NT2/D1 (cell line): ENCODE results near the gene NOM1.

ENCODE experiments used
- DNase-seq: peaks from one replicate; pipeline ENCODE4 v3.0.0-alpha.2; 2011; ENCODE audit warnings: low read depth, low spot score
- H3K27me3 ChIP-seq: 2 replicates; pipeline ENCODE4 v1.6.0; 2011; ENCODE audit warnings: mild to moderate bottlenecking; ENCODE audit not compliant: insufficient read length, insufficient read depth
- H3K36me3 ChIP-seq: 2 replicates; pipeline ENCODE4 v1.6.1; 2011; ENCODE audit warnings: mild to moderate bottlenecking, low read length, mixed read lengths; ENCODE audit not compliant: insufficient read depth, insufficient read length
- H3K4me1 ChIP-seq: 2 replicates; pipeline ENCODE4 v1.5.1; 2011; ENCODE audit not compliant: insufficient read depth, insufficient read length
- H3K4me3 ChIP-seq: 2 replicates; pipeline ENCODE4 v1.5.1; 2011; ENCODE audit warnings: low read depth; ENCODE audit not compliant: insufficient read length
- H3K9ac ChIP-seq: 2 replicates; pipeline ENCODE4 v1.6.0; 2011; ENCODE audit warnings: low read depth; ENCODE audit not compliant: insufficient read length
- H3K9me3 ChIP-seq: 2 replicates; pipeline ENCODE4 v1.5.1; 2011; ENCODE audit warnings: mild to moderate bottlenecking, low read length; ENCODE audit not compliant: insufficient read depth
- SUZ12 ChIP-seq: IDR thresholded peaks from 2 replicates; pipeline ENCODE4 v1.6.1; 2011; ENCODE audit not compliant: insufficient read length, insufficient read depth; ENCODE audit errors: extremely low read depth
- YY1 ChIP-seq: IDR thresholded peaks from 2 replicates; pipeline ENCODE4 v1.6.1; 2011; ENCODE audit not compliant: insufficient read length, insufficient read depth
- ZNF274 ChIP-seq: IDR thresholded peaks from 2 replicates; pipeline ENCODE4 v1.6.1; 2011; ENCODE audit warnings: mild to moderate bottlenecking, low read depth, low read length

Gene NOM1

DNA sequence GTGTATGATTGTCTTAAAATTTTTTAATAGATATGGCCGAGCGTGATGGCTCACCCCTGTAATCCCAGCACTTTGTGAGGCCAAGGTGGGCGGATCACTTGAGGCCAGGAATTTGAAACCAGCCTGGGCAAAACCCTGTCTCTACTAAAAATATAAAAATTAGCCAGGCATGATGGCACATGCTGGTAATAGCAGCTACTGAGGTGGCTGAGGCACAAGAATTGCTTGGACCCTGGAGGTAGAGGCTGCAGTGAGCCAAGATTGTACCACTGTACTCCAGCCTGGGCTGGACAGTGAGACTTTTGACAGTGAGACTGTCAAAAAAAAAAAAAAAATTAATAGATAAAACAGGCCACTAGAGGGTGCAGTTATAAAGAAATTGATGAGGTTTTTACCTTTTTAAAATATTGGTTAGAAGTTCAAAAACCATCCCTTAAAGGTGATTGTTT is 20.5 kb downstream of the NOM1 start:
- no peaks in the 10 kb centered on the region for H3K27me3 ChIP-seq
- no peak for DNase-seq
- H3K9me3 ChIP-seq: no peaks in the 10 kb centered on the region
- peaks cover 73% of the 10 kb centered on the region for H3K36me3 ChIP-seq
- H3K9ac ChIP-seq: no peak overlapping the region
- no peaks in the 10 kb centered on the region for H3K4me1 ChIP-seq
- TF ChIP-seq SUZ12: no peak
- no peak for TF ChIP-seq ZNF274
- TF ChIP-seq YY1: no peak
- H3K4me3 ChIP-seq: no peak overlapping the region

DNA sequence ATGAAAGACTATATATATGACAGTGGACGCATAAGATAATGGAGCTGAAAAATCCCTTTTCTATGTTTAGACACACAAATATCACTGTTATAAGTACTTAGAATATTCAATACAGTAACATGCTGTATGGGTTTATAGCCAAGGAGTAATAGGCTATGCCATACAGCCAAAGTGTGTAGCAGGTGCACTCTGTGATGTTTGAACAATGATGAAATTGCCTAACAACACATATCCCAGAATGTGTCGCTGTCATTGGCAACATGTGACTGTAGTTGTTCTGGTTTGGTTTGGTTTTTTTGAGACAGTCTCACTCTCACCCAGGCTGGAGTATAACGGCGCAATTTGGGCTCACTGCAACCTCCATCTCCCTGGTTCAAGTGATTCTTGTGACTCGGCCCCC is 26.1 kb downstream of the NOM1 start:
- H3K36me3 ChIP-seq: peaks cover 33% of the 10 kb centered on the region
- H3K4me1 ChIP-seq: no peaks in the 10 kb centered on the region
- H3K27me3 ChIP-seq: no peaks in the 10 kb centered on the region
- no peak overlapping the region for H3K9ac ChIP-seq
- no peaks in the 10 kb centered on the region for H3K9me3 ChIP-seq
- no peak for DNase-seq
- TF ChIP-seq SUZ12: no peak
- no peak for TF ChIP-seq ZNF274
- no peak overlapping the region for H3K4me3 ChIP-seq

DNA sequence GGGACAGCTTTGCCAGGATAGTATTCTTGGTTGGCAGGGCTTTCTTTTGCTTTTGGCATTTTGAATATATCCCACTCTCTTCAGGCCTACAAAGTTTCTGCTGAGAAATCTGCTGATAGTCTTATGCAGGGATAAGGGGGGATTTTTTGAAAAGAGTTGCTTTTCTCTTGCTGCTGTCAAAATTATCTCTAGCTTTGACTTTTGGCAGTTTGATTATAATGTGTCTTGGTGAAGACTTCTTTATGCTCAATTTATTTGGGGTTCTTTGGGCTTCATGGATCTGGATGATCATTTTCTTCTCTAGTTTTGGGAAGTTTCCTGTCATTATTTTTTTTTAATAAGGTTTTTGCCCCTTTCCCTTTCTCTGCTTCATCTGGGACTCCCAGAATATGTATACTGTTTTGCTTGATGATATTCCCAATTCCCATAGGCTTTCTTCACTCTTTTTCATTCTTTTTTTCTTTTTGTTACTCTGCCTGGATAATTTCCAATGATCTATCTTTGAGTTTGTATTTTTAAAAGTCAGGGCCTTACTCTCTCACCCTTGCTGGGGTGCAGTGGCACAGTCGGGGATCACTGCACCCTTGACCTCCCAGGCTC is 29.6 kb downstream of the NOM1 start:
- TF ChIP-seq ZNF274: no peak
- TF ChIP-seq YY1: no peak
- no peak for TF ChIP-seq SUZ12
- DNase-seq: no peak
- Histone ChIP-seq H3K9ac (no peak overlapping the region), H3K9me3 (no peaks in the 10 kb centered on the region), H3K4me3 (no peak overlapping the region), H3K4me1 (no peaks in the 10 kb centered on the region), H3K36me3 (peaks cover 15% of the 10 kb centered on the region), H3K27me3 (no peaks in the 10 kb centered on the region)

DNA sequence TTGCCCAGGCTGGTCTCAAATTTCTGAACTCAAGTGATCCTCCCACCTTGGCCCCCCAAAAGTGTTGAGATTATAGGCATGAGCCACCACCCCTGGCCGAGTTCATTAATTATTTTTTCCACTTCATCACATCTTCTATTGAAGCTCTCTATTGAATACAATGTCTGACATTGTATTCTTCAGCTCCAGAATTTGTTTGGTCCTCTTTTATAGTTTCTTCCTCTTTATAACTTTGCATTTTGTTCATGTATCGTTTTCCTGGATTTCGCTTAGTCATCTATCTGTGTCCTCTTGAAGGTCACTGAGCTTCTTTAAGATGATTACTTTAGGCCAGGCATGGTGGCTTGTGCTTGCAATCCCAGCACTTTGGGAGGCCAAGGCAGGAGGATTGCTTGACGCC is 30.2 kb downstream of the NOM1 start:
- no peaks in the 10 kb centered on the region for H3K4me1 ChIP-seq
- no peak for DNase-seq
- TF ChIP-seq ZNF274: no peak
- no peak for TF ChIP-seq SUZ12
- no peak for TF ChIP-seq YY1
- H3K36me3 ChIP-seq: peaks cover 15% of the 10 kb centered on the region
- no peaks in the 10 kb centered on the region for H3K9me3 ChIP-seq
- H3K4me3 ChIP-seq: no peak overlapping the region
- H3K27me3 ChIP-seq: no peaks in the 10 kb centered on the region
- no peak overlapping the region for H3K9ac ChIP-seq

DNA sequence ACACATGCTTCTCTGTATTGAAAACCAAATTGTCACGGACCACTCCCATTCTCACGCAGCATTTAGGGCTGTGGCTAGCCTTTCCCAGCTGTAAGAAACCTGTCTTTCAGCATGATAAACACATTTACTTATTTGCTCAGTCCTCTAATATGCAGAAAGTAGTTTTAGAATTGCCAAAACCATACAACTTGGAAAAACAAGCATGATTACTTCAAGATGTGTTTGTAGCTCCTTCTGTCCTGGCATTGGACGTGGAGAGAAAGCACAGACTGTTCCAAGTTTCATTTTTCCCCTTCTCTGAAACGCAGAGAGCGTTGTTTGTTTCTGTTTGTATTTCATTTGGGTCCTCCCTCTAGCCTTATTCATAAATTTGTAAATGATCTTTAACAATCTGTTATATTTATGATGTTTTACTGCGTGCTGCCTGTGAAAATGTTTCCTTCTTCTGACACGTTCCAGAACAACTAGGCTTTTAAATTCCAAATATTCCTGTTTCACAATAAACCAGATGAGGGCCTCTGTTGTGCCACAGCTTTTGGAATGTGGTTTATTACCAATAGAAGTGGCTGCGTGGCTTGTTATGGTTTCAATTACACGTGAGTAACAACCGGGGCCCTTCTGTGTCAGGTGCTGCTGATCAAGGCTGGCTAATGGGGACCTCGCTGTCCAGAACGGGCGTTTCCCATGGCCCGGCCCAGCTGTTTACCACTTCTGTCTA is 34.8 kb downstream of the NOM1 start:
- Histone ChIP-seq H3K9me3 (no peaks in the 10 kb centered on the region), H3K4me1 (peaks cover 2% of the 10 kb centered on the region), H3K36me3 (peaks cover 7% of the 10 kb centered on the region), H3K4me3 (no peak overlapping the region), H3K27me3 (no peaks in the 10 kb centered on the region), H3K9ac (no peak overlapping the region)
- DNase-seq: no peak
- no peak for TF ChIP-seq ZNF274
- no peak for TF ChIP-seq YY1
- no peak for TF ChIP-seq SUZ12

DNA sequence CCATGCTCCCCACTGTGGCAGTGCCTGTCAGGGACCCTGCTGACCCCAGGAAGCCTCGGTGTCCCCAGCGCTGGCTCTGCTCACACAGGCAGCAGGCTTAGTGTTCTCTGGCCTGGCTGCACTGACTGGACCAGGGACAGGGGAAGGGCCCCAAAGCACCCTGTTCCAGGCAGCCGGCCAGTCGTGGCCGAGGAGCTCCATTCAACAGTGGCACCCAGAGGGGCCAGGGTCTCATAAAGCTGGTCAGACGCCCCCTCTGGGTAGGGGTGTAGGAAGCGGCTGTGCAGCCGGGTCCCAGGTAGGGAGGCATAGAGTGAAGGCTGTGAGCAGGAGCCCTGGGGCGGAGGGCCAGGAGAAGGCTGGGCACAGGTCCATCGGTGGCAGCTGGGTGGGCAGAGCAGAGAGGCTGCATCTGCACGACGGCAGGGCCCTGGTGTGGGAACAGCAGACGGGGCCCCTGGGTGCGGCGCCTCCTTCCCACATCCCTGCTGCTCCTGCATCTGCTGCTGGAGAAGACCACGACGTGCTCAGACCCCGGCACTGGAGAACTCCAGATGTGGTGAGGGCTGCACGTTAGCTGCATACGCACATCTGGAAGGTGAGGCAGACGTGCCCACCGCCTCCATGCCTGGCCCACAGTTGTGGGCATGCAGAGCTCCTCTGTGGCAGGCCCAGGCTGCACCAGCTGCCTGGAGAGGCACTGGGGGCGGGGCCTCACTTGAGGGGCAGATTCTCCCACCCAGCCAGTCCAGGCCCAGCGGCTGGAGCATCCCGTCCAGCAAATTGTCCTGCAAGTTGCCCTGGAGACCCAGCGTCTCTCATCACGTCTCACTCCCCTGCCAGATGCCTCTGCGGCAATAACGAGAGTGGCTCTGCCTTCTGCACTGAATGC is 35.8 kb downstream of the NOM1 start:
- Histone ChIP-seq H3K36me3 (peaks cover 7% of the 10 kb centered on the region), H3K4me1 (peaks cover 2% of the 10 kb centered on the region), H3K9ac (no peak overlapping the region), H3K27me3 (no peaks in the 10 kb centered on the region), H3K9me3 (no peaks in the 10 kb centered on the region), H3K4me3 (no peak overlapping the region)
- no peak for DNase-seq
- TF ChIP-seq ZNF274 (no peak), SUZ12 (no peak), YY1 (no peak)

DNA sequence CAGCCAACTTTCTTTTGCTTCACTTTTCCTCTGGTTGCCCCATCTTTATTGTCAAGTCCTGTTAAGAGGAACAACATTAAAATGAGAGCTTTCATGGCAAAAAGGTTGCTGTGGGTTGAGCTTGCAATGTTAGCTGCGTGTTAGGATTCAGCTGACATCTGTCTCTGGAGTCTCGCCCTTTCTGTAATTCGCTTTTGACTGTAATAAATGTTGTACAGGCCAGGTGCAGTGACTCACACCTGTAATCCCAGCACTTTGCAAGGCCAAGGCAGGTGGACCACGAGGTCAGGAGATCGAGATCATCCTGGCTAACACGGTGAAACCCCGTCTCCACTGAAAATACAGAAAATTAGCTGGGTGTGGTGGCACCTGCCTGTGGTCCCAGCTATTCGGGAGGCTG is 36.9 kb downstream of the NOM1 start:
- DNase-seq: no peak
- H3K9me3 ChIP-seq: no peaks in the 10 kb centered on the region
- H3K4me1 ChIP-seq: peaks cover 2% of the 10 kb centered on the region
- peaks cover 2% of the 10 kb centered on the region for H3K36me3 ChIP-seq
- no peaks in the 10 kb centered on the region for H3K27me3 ChIP-seq
- TF ChIP-seq YY1: no peak
- no peak for TF ChIP-seq SUZ12
- no peak for TF ChIP-seq ZNF274
- no peak overlapping the region for H3K4me3 ChIP-seq
- H3K9ac ChIP-seq: no peak overlapping the region
